KMS-11 (cell line): ENCODE data around the gene CCN5.

ENCODE experiments used
- H2AFZ ChIP-seq: fragments of 200-600 bp; sonication (generic); 2 replicates; pipeline ENCODE4 v1.6.1; 2016; ENCODE audit warnings: antibody characterized with exemption, mixed run types, low read depth
- H3K27ac ChIP-seq: fragments of 200-600 bp; sonication (generic); 2 replicates; pipeline ENCODE4 v1.6.1; 2016; ENCODE audit warnings: mild to moderate bottlenecking, mixed run types
- H3K27me3 ChIP-seq: fragments of 200-600 bp; sonication (generic); 2 replicates; pipeline ENCODE4 v1.6.1; 2017; ENCODE audit warnings: mild to moderate bottlenecking, low read depth, mixed run types, moderate library complexity; ENCODE audit not compliant: insufficient read depth
- H3K36me3 ChIP-seq: fragments of 200-600 bp; sonication (generic); 2 replicates; pipeline ENCODE4 v1.6.1; 2017; ENCODE audit warnings: mild to moderate bottlenecking, mixed run types; ENCODE audit not compliant: insufficient read depth
- H3K4me1 ChIP-seq: fragments of 200-600 bp; sonication (generic); 2 replicates; pipeline ENCODE4 v1.6.1; 2016; ENCODE audit warnings: mild to moderate bottlenecking, low read depth, mixed run types; ENCODE audit not compliant: poor library complexity, severe bottlenecking
- H3K4me2 ChIP-seq: fragments of 200-600 bp; sonication (generic); 2 replicates; pipeline ENCODE4 v1.7.0; 2016; ENCODE audit warnings: mild to moderate bottlenecking, mixed run types
- H3K4me3 ChIP-seq: fragments of 200-600 bp; sonication (generic); IDR thresholded peaks from 2 replicates; pipeline ENCODE4 v1.6.1; 2017; ENCODE audit warnings: low read depth, low read length, mixed read lengths; ENCODE audit not compliant: insufficient read depth
- H3K79me2 ChIP-seq: fragments of 200-600 bp; sonication (generic); 2 replicates; pipeline ENCODE4 v1.6.1; 2016; ENCODE audit warnings: low read depth, mixed run types; ENCODE audit not compliant: insufficient read depth
- H3K9ac ChIP-seq: fragments of 200-600 bp; sonication (generic); 2 replicates; pipeline ENCODE4 v1.6.1; 2016; ENCODE audit warnings: mild to moderate bottlenecking, mixed run types
- H4K20me1 ChIP-seq: fragments of 200-600 bp; sonication (generic); 2 replicates; pipeline ENCODE4 v1.6.1; 2016; ENCODE audit warnings: mild to moderate bottlenecking, mixed run types; ENCODE audit not compliant: insufficient read depth
- TF ChIP-seq, protein P1 (sequence below): fragments of 200-600 bp; sonication (generic); conservative IDR thresholded peaks from 2 replicates; pipeline ENCODE4 v1.6.1; 2017; ENCODE audit warnings: low read depth, mild to moderate bottlenecking, antibody characterized with exemption, low read length, moderate library complexity, mixed read lengths

Gene CCN5

GRCh38 chr20:44745598-44746366, 30.6 kb downstream of the CCN5 start, which contains the start of gene KCNK15:
Gene KCNK15, plus strand, starts transcription at chr20:44745865. Its CDS starts 46 bp downstream, at chr20:44745911.
- Histone ChIP-seq H3K36me3 (no peaks in the 10 kb centered on the region), H3K4me2 (peak within 1 kb of the TSS; percentile 46), H3K27me3 (peaks cover 36% of the 10 kb centered on the region), H4K20me1 (no peaks in the 10 kb centered on the region), H2AFZ (peak within 1 kb of the TSS; percentile 41; the same call in 1 of the 2 replicates), H3K27ac (no peak within 1 kb of the TSS), H3K4me1 (peaks cover 26% of the 10 kb centered on the region), H3K79me2 (no peaks in the 10 kb centered on the region), H3K9ac (no peak within 1 kb of the TSS), H3K4me3 (no peak within 1 kb of the TSS)
- TF ChIP-seq, protein P1, sequence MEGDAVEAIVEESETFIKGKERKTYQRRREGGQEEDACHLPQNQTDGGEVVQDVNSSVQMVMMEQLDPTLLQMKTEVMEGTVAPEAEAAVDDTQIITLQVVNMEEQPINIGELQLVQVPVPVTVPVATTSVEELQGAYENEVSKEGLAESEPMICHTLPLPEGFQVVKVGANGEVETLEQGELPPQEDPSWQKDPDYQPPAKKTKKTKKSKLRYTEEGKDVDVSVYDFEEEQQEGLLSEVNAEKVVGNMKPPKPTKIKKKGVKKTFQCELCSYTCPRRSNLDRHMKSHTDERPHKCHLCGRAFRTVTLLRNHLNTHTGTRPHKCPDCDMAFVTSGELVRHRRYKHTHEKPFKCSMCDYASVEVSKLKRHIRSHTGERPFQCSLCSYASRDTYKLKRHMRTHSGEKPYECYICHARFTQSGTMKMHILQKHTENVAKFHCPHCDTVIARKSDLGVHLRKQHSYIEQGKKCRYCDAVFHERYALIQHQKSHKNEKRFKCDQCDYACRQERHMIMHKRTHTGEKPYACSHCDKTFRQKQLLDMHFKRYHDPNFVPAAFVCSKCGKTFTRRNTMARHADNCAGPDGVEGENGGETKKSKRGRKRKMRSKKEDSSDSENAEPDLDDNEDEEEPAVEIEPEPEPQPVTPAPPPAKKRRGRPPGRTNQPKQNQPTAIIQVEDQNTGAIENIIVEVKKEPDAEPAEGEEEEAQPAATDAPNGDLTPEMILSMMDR: no peak

GRCh38 chr20:44746367-44747165, 31.4 kb downstream of the CCN5 start:
- no peak overlapping the region for H3K9ac ChIP-seq
- peaks cover 26% of the 10 kb centered on the region for H3K4me1 ChIP-seq
- no peaks in the 10 kb centered on the region for H4K20me1 ChIP-seq
- H2AFZ ChIP-seq: peak overlapping the region; percentile 41; the same call in 1 of the 2 replicates
- peaks cover 36% of the 10 kb centered on the region for H3K27me3 ChIP-seq
- no peaks in the 10 kb centered on the region for H3K36me3 ChIP-seq
- H3K79me2 ChIP-seq: no peaks in the 10 kb centered on the region
- H3K27ac ChIP-seq: peak overlapping the region; percentile 20; the same call in 1 of the 2 replicates
- H3K4me2 ChIP-seq: peak overlapping the region; percentile 46; the same call in 1 of the 2 replicates
- H3K4me3 ChIP-seq: no peak overlapping the region
- TF ChIP-seq, protein P1: no peak

DNA sequence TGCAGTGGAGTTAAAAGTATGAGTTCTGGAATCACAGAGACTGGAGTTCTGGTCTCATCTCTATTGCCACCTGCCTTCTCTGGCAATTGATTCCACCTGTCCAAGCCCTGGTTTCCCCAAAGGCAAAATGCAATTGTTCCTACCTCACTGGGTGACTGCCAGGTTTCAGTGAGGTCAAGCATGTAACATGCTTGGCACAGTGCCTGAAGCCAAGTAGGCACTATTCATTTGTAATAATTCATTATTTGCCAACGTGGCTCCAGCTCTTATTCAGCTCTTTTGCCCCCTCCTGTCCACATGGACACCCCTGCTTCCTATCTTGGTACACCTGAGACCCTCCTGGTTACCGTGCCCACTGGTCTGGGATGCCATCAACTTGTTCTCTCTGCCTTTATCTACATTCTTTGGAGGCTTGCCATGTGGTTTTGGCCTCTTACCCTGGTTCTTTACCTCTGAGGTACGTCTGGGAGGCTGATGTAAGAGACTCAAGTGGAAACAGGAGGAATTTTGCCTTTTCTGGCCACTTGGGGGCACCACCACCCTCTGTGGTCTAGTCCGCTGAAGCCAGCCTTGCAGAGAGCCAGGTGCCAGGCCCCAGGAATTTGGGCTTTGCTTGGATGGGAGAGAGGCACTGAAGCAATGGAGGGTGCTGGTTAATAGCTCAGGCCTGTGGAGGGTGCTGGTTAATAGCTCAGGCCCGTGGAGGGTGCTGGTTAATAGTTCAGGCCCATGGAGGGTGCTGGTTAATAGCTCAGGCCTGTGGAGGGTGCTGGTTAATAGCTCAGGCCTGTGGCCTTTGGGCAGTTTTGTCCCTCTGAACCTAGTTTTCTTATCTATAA, 32.2 kb downstream of the CCN5 start:
- no peaks in the 10 kb centered on the region for H4K20me1 ChIP-seq
- TF ChIP-seq, protein P1: peak; percentile 96
- H3K4me2 ChIP-seq: peak overlapping the region; percentile 46
- H3K27me3 ChIP-seq: peaks cover 30% of the 10 kb centered on the region
- H3K36me3 ChIP-seq: no peaks in the 10 kb centered on the region
- H2AFZ ChIP-seq: peak overlapping the region; percentile 38; the same call in 1 of the 2 replicates
- no peak overlapping the region for H3K4me3 ChIP-seq
- H3K9ac ChIP-seq: no peak overlapping the region
- H3K27ac ChIP-seq: peak overlapping the region; percentile 20; the same call in 1 of the 2 replicates
- H3K4me1 ChIP-seq: peaks cover 26% of the 10 kb centered on the region
- H3K79me2 ChIP-seq: no peaks in the 10 kb centered on the region

GRCh38 chr20:44748005-44748370, 32.8 kb downstream of the CCN5 start:
- Histone ChIP-seq H3K4me1 (peaks cover 26% of the 10 kb centered on the region), H3K9ac (no peak overlapping the region), H3K79me2 (no peaks in the 10 kb centered on the region), H3K27ac (no peak overlapping the region), H4K20me1 (no peaks in the 10 kb centered on the region), H2AFZ (no peak overlapping the region), H3K27me3 (peaks cover 29% of the 10 kb centered on the region), H3K36me3 (no peaks in the 10 kb centered on the region), H3K4me2 (peak overlapping the region; percentile 46; the same call in 1 of the 2 replicates), H3K4me3 (no peak overlapping the region)
- TF ChIP-seq, protein P1: no peak
